M059J (cell line): ENCODE data around the gene PNPLA5. TPM values are rescaled to one million over a fixed set of nuclear protein-coding genes. Genes with fewer than 3 reads are reported as not detected.
A peak's percentile ranks its signal among the peaks of the same experiment; 100 is the strongest.
"Not testable (repeated sequence)": the region's sequence is repeated elsewhere in the genome, so short reads cannot be mapped to it uniquely, and the experiment has no call there.

ENCODE experiments used
- DNase-seq: peaks from one replicate; pipeline ENCODE4 v3.0.0-alpha.2; 2012; ENCODE audit warnings: low read depth
- total RNA-seq: library from RNA; depleted of rRNA; stranded (reverse); fragments of >200 nt; shearing (Covaris generic); gene quantifications from 2 replicates; pipeline ENCODE4 v1.2.3, GENCODE V29; 2014

Gene PNPLA5
- total RNA-seq, 1 experiment from 2014 or later = 0.05 TPM

DNA sequence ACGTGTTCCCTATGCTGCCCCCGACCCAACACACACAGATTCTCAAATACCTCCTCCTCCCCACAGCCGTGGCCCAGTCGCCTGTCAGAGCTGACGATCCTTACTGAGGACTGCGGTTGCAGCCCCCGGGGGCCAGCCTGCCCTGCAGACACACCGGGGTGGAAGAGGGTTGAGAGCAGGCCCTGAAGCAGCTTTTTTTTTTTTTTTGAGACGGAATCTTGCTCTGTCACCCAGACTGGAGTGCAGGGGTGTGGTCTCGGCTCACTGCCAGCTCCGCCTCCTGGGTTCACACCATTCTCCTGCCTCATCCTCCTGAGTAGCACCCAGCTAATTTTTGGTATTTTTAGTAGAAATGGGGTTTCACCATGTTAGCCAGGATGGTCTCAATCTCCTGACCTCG is 11.2 kb upstream of the PNPLA5 start:
- not testable (repeated sequence) for DNase-seq

- peak; percentile 94 for DNase-seq
These were observed 10.3 kb upstream of the PNPLA5 start for GRCh38 chr22:43901976-43902643.

GRCh38 chr22:43900206-43900605 is 8.4 kb upstream of the PNPLA5 start:
- no peak for DNase-seq

- peak; percentile 68 for DNase-seq
These were observed 6.0 kb upstream of the PNPLA5 start for GRCh38 chr22:43897751-43898261.

GRCh38 chr22:43895986-43896645 is 4.3 kb upstream of the PNPLA5 start:
- DNase-seq = no peak

DNA sequence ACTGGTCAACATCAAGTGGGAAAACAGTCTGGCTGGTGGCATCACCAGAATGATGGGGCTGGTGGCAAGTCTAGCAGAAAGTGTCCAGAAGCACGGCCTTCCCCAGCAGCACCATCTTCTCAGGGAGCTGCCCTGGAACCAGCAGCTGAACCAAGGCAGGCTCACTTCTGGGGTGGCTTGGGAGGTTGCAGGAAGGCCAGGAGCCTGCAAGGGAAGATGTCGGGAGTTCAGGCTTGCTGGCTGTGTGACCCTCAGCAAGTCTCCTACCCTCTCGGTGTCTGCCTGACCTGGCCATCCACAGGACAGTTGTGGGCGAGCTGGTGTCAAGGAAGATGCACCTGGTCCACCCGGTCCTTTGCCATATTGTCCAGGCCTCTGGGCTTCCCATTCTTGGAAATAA is 2.3 kb upstream of the PNPLA5 start:
- DNase-seq = no peak

DNA sequence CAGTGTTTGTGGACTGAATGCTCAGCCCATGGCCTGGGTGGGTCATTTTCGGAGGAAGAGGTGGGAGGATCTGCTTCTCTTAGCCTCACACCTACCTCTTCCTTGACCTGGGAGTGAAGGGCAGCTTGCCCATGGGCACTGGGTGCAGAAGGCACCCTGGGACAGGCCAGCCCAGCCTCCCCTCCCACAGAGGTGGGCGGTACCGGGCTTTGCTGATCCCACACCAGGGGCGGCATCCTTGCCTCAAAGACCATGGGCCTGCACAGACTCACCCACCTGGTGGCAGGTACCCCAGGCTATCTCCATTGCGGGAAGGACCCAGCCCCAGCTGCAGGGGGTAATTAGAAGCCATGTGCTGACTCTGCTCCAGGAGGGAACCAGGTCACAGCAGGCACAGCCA is 1.5 kb upstream of the PNPLA5 start:
- DNase-seq = no peak

DNA sequence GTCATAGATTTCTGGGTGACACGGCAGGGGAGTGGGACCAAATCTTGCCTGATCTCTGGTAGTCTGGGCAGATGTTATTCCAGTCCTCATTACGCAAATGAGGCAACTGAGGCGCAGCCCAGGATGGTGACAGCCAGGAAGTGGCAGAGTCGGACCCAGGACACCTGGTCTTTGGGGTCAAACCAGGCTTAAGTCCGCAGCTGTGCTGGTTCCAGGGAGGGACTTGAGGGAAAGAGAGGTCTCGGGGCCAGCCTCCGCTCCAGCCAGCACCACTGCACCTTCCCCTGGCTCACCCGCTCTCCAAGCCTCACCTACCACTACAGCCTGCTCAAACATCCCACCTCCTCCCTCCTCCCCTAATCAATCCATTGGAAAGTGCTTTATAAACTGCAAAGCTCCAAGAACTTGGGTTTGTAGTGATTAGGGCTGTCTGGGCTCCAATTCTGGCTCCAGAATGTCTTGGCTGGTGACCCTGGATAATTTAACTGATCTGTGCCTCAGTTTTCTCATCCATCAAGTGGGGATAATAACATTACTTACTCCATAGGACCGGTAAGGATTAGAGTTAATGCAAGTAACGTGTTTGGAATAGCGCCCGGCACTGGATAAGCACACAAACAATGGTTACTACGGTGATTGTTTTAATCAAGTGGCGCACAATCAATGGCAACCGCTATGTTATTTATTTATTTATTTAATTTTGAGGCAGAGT is 526 bp upstream of the PNPLA5 start:
- no peak for DNase-seq

DNA sequence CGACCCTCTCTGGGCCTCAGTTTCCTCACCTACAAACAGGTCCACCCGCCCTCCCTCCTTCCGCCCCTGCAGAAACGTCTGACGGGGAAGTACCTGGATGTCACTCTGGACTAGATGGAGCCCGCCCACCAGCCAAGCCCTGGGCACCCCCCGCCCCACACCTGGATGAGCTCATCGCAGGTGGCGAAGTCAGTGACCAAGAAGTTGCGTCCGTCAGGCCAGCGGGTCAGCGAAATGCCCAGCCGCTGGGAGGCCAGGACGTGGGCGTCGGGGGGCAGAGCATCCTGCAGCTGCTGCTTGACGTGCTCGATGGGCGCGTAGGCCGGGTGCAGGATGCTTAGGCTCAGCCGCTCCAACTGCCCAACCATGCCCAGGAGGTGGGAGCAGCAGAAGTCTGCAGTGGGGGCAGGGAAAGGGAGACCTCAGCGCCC is 897 bp downstream of the PNPLA5 start:
- no peak for DNase-seq

DNA sequence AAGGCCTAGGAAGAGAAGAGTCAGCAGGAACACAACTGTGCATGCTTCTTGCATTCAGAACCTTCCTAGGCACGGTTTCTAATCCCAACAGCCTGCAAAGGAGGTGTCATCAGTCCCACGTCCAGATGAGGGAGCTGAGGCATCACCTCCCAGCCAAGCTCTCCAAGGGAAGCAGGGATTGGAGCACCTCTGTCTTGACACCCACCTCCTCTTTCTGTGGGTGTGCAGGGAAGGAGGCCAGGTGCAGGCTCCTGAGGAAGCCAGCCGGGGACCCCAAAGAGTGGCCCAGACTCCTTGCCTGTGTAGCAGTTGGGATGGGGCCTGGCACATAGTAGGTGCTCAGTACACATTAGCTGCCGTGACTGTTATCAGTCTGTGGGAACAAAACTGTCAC is 2.0 kb downstream of the PNPLA5 start:
- DNase-seq = peak; percentile 56

- no peak for DNase-seq
These were observed 2.5 kb downstream of the PNPLA5 start for GRCh38 chr22:43889201-43889859.

GRCh38 chr22:43888740-43889139 is 3.1 kb downstream of the PNPLA5 start:
- DNase-seq = no peak

- no peak for DNase-seq
These were observed 4.4 kb downstream of the PNPLA5 start for GRCh38 chr22:43887391-43887790.

- DNase-seq = no peak
These were observed 5.6 kb downstream of the PNPLA5 start for GRCh38 chr22:43886231-43886630.

- no peak for DNase-seq
These were observed 6.0 kb downstream of the PNPLA5 start for GRCh38 chr22:43885786-43886185.

- no peak for DNase-seq
These were observed 6.5 kb downstream of the PNPLA5 start for GRCh38 chr22:43885319-43885671.

GRCh38 chr22:43884600-43885318 is 7.1 kb downstream of the PNPLA5 start:
- peak; percentile 37 for DNase-seq

- no peak for DNase-seq
These were observed 7.9 kb downstream of the PNPLA5 start for GRCh38 chr22:43883719-43884415.

- DNase-seq = peak; percentile 81
These were observed 8.7 kb downstream of the PNPLA5 start for GRCh38 chr22:43883012-43883661.

- DNase-seq = no peak
These were observed 9.6 kb downstream of the PNPLA5 start for GRCh38 chr22:43882122-43882767.
